NCI-H128 (cell line): Measurements from ENCODE around the gene MAP3K19.

Experiments
- DNase-seq: peaks from one replicate; lab custom pipeline; 2025; ENCODE audit not compliant: unreplicated experiment; lab: John Stamatoyannopoulos, UW

MAP3K19 gene

DNA sequence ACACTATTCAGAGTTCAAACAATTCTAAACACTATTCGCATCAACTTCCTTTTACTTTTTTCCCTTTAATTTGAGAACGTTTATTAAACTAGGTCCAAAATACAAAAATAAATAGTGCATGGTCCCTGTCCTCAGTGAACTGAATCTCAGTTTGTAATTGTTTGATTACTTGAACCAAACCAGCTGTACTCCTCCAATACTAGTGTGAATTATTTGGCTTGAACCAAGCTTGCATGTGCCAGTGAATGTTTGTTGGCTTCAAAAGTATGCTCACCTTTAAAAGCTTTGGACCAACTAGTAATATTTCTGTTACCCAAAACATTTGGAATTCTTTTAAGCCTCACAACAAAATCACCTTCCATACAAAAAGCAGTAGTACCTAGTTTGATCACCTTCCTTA, 113.1 kb downstream of the MAP3K19 start:
- no peak for DNase-seq

DNA sequence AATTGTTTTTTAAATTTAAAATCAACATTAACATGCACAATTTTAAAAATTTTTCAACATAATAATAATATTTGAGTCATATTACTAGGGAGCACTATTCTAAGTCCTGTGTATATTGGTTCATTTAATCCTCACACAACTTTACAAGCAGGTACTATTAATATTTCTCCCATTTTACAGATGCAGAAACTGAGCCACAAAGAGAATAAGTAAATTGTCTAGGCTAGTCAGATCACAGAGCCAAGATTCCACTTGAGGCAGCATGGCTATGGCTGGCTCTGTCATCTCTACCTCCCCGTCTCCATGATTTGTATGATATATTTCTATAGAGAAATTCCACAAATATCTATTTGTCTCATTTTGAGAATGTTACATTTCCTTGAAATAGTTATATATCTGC, 113.5 kb downstream of the MAP3K19 start:
- no peak for DNase-seq

DNA sequence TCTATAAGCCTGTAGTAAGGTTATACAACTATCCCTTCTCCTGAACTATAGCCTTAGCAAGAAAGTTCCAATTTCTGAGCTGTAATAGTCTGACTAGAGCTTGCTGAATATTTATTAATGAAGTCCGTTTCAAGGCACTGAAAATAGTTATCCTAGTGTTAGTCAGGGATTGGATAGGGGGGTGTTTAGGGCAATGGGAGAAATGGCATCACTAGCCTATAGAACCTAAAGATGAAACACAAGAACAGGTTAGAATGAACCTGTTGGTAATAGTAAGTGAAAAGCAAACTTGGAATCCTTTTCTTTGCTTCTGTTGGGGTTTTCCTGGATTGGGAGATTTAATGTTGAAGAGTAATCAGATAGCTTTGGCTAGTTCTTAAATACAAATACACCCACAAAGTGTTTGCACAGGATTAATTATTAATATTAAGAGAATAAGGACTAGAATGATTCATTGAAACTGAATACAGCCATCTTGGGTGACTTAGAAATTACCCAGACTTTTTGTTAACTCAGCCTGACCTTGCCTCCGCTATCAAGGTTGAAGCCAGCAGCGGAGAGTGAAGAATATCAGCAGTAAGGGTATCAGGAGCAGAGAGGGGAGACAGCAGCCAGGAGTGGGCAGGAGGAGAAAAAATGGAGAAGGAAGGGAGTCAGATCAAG, 114.3 kb downstream of the MAP3K19 start:
- DNase-seq = no peak

DNA sequence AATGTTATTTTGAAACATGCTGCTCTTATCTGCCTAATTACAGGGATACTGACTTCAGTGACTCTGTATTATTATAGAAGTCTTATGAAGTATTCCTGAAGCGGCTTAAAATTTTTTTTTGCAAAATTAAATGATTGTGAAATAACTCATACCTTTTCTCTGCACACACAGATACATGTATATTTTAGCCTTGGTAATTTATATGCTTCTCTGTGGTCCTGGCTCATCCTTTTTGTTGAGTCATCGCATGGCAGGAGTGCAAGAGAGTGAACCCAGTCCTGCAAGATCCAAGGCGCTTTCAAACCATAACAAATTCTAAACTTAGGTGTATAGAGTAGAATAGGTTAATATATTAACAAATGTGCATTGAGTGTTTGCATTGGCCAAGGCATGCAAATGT, 120.1 kb downstream of the MAP3K19 start:
- no peak for DNase-seq

DNA sequence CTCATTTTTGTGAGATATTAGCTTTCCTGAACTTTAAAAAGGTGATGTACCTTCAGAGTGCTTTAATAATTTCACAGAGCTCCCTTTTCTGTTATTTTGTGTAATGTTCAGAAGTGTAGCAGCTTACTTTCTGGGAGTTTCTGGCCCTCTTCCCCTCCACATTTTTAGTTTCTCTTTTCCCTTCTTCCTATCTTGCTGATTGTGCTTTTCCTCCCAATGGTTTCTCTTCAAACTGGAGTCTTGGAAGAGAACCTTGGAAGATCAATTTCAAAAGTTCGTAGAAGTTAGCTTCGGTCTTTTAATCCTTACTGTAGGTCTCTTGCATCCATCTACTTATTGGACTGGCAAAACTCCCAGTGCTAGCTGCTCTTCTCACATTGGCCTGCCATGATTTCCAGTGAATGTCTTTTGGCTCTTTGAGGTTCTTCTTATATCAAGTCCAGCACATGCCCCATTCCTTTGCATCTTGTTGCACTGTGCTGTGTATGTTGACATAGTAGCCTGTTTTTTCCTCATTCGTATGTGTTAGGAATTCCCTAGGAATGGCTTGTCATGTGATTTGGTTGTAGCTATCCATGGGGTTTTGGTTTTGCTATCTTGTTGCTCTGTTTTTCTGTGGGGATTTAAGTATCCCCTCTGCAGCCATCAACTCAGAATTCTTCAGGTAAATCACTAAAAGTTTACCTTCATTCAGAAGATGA, 120.9 kb downstream of the MAP3K19 start:
- DNase-seq = no peak

DNA sequence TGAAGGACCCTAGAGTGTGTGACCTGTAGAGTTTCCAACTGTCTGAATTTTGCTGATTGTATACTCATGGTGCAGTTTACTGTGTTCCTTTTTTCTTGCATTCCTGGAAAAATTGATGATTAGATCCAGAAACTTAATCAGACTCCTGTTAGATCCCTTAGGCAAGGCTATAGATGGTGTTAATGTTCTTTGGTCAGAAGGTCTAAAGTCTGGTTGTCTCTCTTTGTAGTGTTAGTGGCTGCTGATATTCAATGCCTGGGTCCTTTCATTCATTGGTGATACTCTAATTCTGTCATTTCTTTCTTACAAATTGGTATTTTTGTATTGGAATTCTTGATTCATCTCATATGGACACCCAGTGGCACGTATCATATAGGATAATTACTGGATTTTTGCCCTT, 122.3 kb downstream of the MAP3K19 start:
- DNase-seq = no peak

DNA sequence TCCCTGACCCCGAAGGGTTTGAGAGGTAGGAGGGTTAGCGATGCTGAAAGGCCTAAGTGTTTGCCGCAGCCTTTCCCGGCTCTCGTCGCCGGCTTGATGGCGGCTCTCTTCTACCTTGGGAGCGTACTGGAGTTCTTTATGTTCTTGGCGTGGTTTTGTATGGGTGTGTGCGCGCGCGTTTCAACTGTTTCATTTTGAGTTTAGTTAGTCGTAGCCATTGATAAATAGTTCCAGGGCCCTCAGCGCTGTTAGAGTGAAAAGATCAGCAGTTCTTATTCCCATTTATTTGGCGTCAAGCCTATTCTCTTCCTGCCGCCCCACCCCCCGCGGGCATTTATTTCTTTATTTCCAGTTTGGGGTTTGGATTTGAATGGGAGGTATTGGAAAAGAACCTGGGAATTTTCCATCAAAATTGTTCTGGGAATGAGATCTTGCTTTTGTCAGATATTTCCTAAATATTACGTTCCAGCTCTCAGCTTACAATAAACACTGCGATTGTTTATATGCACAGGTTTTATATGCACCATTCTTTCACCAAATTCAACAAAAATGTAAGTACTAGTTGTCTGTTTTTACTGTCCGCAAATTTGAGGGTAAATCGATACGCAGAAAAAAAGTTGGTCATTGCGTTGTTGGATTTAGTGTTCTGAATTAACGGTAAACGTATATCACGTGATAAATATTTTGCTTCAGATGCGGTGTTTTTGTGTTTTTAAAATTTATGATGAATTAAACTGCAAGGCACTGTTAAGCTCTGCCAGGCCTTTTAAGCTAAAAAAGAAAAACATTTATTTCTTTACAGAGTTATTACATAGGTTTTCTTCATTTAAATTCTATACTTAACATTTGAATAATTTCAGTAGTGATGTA, 127.7 kb downstream of the MAP3K19 start:
- DNase-seq = no peak

DNA sequence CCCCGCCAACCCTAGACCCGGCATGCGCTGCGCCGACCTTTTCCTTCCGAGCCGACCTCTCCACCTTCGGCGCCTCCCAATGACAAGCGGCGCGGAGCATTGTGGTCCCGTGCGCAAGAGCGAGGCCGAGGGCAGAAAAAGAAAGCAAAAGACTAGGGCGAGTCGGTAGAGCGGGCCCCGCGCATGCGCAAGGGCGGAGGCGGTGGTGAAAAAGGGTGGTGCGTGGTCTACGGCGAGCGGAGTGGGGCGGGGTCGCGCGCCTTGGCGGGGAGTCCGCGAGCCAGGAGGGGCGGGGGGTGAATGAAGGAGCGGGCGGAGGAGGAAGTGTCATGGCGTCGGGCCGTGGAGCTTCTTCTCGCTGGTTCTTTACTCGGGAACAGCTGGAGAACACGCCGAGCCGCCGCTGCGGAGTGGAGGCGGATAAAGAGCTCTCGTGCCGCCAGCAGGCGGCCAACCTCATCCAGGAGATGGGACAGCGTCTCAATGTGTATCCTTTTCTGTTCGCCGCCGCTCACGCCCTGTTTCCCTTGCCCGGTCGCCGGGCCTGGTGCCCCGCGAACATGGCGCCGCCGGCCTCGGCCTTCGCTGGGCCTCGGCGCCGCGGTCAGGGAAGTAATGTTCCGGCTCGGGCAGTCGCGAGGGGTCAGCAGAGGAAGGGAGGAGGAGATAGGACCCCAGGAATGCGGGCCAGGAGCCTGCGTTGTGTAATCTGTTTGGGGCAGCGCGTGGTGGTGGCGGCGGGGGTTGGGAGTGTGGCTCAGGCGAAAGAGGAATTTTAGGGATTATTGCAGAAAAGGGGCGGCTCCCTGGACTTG, 128.5 kb downstream of the MAP3K19 start, which contains the start of gene CCNT2:
Gene CCNT2 (plus strand): TSS at position 297 of the 815 bp plus-strand sequence. CDS start 33 bp downstream, at position 330.
- DNase-seq = peak; percentile 93

DNA sequence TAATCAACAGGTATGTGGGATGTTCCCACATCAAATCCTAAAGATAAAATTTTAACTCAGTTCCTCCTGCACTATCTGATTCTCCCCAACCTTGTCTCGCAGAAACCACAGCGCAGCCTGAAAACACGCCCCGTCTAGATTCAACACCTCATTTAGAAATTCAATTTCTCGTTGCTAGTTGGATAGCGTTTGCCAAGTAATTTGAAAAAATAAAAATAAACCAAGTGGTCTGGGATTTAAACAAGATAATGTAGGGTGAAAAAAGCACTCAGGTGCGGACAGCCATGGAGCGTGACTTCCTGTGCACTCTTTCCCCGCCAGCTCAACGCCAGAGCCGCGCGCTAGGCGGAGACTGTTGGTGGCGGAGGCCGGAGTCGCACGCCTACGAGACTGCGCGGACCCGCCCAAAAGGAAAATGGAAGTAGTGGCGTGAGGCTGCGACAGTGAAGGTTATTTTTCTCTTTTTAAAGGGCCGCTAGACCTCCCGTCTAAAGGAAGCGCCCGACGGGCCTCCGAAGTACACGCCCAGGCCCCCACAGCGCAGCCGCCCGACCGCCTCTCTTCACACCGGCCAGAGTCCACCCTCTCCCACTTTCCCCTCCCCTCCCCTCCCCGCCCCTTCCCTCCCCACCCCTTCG, 129.2 kb downstream of the MAP3K19 start:
- DNase-seq = peak; percentile 74

DNA sequence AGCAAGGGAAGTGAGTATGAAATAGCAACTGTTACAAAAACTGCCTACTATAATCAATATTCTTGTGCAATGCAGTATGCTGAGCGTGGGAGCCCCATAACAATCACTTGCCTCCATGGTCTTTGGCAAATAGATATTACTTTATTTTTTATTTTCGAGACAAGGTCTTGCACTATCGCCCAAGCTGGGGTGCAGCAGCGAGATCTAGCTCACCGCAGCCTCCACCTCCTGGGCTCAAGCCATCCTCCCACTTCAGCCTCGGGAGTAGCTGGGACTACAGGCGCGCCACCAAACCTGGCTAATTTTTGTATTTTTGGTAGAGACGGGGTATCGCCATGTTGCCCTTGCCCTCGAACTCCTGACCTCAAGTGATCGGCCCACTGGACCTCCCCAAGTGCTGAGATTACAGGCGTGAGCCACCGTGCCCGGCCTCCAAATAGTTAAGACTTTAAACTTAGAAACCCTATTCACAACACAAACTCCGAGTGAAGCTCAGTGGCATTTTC, 129.8 kb downstream of the MAP3K19 start:
- no peak for DNase-seq
